Measurements from ENCODE around the gene TMEM139. TPM values are rescaled to one million over a fixed set of nuclear protein-coding genes. Genes with fewer than 3 reads are reported as not detected.

The TMEM139 gene
- total and polyA plus RNA-seq, 2 experiments from 2014 or later: 15.6 to 19.8 TPM

GRCh38 chr7:143315776-143316175 is 31.0 kb downstream of the TMEM139 start, which contains the start of gene CLCN1:
Gene CLCN1, plus strand, starts transcription at chr7:143316111. Its CDS starts 102 bp downstream, at chr7:143316213.
- Histone ChIP-seq H3K79me2 (no peaks in the 10 kb centered on the region), H3K4me2 (no peak within 1 kb of the TSS), H3K27ac (no peak within 1 kb of the TSS), H2AFZ (no peak within 1 kb of the TSS), H3K4me1 (ENCODE audit: insufficient read depth) (no peaks in the 10 kb centered on the region), H3K27me3 (no peaks in the 10 kb centered on the region), H3K9me2 (replicated peaks; ENCODE audit: insufficient read depth) (no peaks in the 10 kb centered on the region), H4K20me1 (ENCODE audit: insufficient read depth, poor library complexity, severe bottlenecking) (no peaks in the 10 kb centered on the region), H3K9me3 (ENCODE audit: low read depth) (no peaks in the 10 kb centered on the region), H3K36me3 (replicated peaks; ENCODE audit: insufficient read depth, low read depth) (no peaks in the 10 kb centered on the region), H3K4me3 (no peak within 1 kb of the TSS)
- no peak for TF ChIP-seq EZH2 (IDR thresholded peaks at IDR 0.05; ENCODE audit: borderline replicate concordance)
- TF ChIP-seq CTCF (IDR thresholded peaks at IDR 0.05; ENCODE audit: poor library complexity): no peak
- no peak for TF ChIP-seq EZH2phosphoT487 (IDR thresholded peaks at IDR 0.05; ENCODE audit: low read depth, severe bottlenecking, unreplicated experiment)
- WGBS (ENCODE audit: low lambda C conversion rate, missing lambda C conversion rate): 92% methylated on average over 5 of the region's 5 CpGs
- DNase-seq (ENCODE audit: low spot score): no peak

DNA sequence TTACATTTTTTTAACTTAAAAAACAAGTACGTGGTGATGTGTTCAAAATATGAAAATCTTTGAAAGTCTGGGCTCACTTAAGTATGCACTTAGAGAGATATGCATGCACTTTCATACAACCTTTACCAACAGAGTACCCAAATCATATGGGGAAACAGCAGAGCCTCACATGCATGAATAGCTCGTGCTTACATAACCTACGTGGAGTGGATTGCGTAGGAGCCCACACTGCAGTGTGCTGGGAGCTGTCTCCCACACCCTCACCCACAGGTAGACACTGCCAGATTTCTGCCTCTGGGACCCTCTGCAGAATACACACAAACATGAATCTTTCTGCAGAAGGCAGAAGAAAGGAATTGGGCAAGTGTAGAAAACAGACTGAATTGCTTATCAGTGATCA is 31.7 kb downstream of the TMEM139 start:
- Histone ChIP-seq H3K79me2 (no peaks in the 10 kb centered on the region), H3K4me2 (no peak overlapping the region), H3K4me3 (no peak overlapping the region), H3K27ac (no peak overlapping the region), H3K9me2 (replicated peaks; ENCODE audit: insufficient read depth) (no peaks in the 10 kb centered on the region), H3K9me3 (ENCODE audit: low read depth) (no peaks in the 10 kb centered on the region), H2AFZ (no peak overlapping the region), H4K20me1 (ENCODE audit: insufficient read depth, poor library complexity, severe bottlenecking) (no peaks in the 10 kb centered on the region), H3K4me1 (ENCODE audit: insufficient read depth) (no peaks in the 10 kb centered on the region), H3K27me3 (no peaks in the 10 kb centered on the region), H3K36me3 (replicated peaks; ENCODE audit: insufficient read depth, low read depth) (no peaks in the 10 kb centered on the region)
- 86% methylated on average over 4 of the region's 4 CpGs for WGBS (ENCODE audit: low lambda C conversion rate, missing lambda C conversion rate)
- no peak for DNase-seq (ENCODE audit: low spot score)
- TF ChIP-seq EZH2 (IDR thresholded peaks at IDR 0.05; ENCODE audit: borderline replicate concordance) (no peak), EZH2phosphoT487 (IDR thresholded peaks at IDR 0.05; ENCODE audit: low read depth, severe bottlenecking, unreplicated experiment) (no peak), CTCF (IDR thresholded peaks at IDR 0.05; ENCODE audit: poor library complexity) (no peak)

- 62% methylated on average over 5 of the region's 5 CpGs for WGBS (ENCODE audit: low lambda C conversion rate, missing lambda C conversion rate)
- Histone ChIP-seq H3K27me3 (no peaks in the 10 kb centered on the region), H3K4me3 (no peak overlapping the region), H3K4me2 (no peak overlapping the region), H3K4me1 (ENCODE audit: insufficient read depth) (peaks cover 11% of the 10 kb centered on the region), H3K9me2 (replicated peaks; ENCODE audit: insufficient read depth) (no peaks in the 10 kb centered on the region), H4K20me1 (ENCODE audit: insufficient read depth, poor library complexity, severe bottlenecking) (no peaks in the 10 kb centered on the region), H3K9me3 (ENCODE audit: low read depth) (no peaks in the 10 kb centered on the region), H3K27ac (peak overlapping the region; percentile 46), H3K36me3 (replicated peaks; ENCODE audit: insufficient read depth, low read depth) (no peaks in the 10 kb centered on the region), H2AFZ (no peak overlapping the region), H3K79me2 (no peaks in the 10 kb centered on the region)
- DNase-seq (ENCODE audit: low spot score): peak; percentile 58
- no peak for TF ChIP-seq CTCF (IDR thresholded peaks at IDR 0.05; ENCODE audit: poor library complexity)
- TF ChIP-seq EZH2phosphoT487 (IDR thresholded peaks at IDR 0.05; ENCODE audit: low read depth, severe bottlenecking, unreplicated experiment): no peak
- TF ChIP-seq EZH2 (IDR thresholded peaks at IDR 0.05; ENCODE audit: borderline replicate concordance): no peak
Observed at GRCh38 chr7:143318661-143319060, 33.9 kb downstream of the TMEM139 start.

DNA sequence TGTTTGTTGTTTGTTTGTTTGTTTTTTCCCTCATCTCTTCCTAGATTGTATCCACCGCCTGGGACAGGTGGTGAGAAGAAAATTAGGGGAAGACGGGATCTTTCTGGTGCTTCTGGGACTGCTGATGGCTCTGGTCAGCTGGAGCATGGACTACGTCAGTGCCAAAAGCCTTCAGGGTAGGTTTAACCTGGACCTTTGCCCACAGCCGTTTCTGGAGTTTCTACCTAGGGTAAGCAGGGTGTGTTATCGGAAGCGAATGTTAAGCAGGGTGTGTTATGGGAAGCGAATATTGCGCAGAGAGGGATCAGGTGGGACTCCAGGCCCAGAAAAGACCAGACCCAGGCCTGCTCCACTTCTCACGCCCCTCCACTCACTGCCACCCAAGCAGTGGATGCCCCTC is 35.9 kb downstream of the TMEM139 start:
- Histone ChIP-seq H3K9me2 (replicated peaks; ENCODE audit: insufficient read depth) (no peaks in the 10 kb centered on the region), H3K4me2 (no peak overlapping the region), H3K4me3 (no peak overlapping the region), H3K27ac (no peak overlapping the region), H3K36me3 (replicated peaks; ENCODE audit: insufficient read depth, low read depth) (no peaks in the 10 kb centered on the region), H3K4me1 (ENCODE audit: insufficient read depth) (peaks cover 12% of the 10 kb centered on the region), H3K27me3 (no peaks in the 10 kb centered on the region), H3K79me2 (no peaks in the 10 kb centered on the region), H2AFZ (no peak overlapping the region), H3K9me3 (ENCODE audit: low read depth) (no peaks in the 10 kb centered on the region), H4K20me1 (ENCODE audit: insufficient read depth, poor library complexity, severe bottlenecking) (no peaks in the 10 kb centered on the region)
- no peak for DNase-seq (ENCODE audit: low spot score)
- TF ChIP-seq CTCF (IDR thresholded peaks at IDR 0.05; ENCODE audit: poor library complexity) (no peak), EZH2phosphoT487 (IDR thresholded peaks at IDR 0.05; ENCODE audit: low read depth, severe bottlenecking, unreplicated experiment) (no peak), EZH2 (IDR thresholded peaks at IDR 0.05; ENCODE audit: borderline replicate concordance) (no peak)
- WGBS (ENCODE audit: low lambda C conversion rate, missing lambda C conversion rate): 75% methylated on average over 9 of the region's 9 CpGs
